Liver (tissue), 9 donors: ENCODE measurements around the gene FAM171A1. TPM values are rescaled to one million over a fixed set of nuclear protein-coding genes. Genes with fewer than 3 reads are reported as not detected.

Source experiments
- DNase-seq: peaks from one replicate; pipeline ENCODE4 v3.0.0-alpha.2; 2017; ENCODE audit warnings: low spot score
- H3K27ac ChIP-seq, 2 donors: one replicate each; pipeline ENCODE4 v1.7.0; 2013; ENCODE audit warnings: inconsistent platforms in 2 of 2, low read length in 2 of 2, control low read depth in 1 of 2, low read depth in 1 of 2, mild to moderate bottlenecking in 1 of 2
- H3K27me3 ChIP-seq, 4 donors: one replicate each; pipeline versions ENCODE4 v1.6.1 to v1.7.0; 2013; ENCODE audit warnings: low read length in 3 of 4, inconsistent platforms in 1 of 4, mild to moderate bottlenecking in 1 of 4, moderate library complexity in 1 of 4; ENCODE audit not compliant: control insufficient read depth in 4 of 4, insufficient read depth in 4 of 4
- H3K36me3 ChIP-seq, 4 donors: one replicate each; pipeline versions ENCODE4 v1.6.1 to v1.7.0; 2013; ENCODE audit warnings: low read length in 3 of 4, mild to moderate bottlenecking in 3 of 4, low read depth in 1 of 4, moderate library complexity in 1 of 4; ENCODE audit not compliant: control insufficient read depth in 4 of 4, insufficient read depth in 3 of 4
- H3K4me1 ChIP-seq, 4 donors: one replicate each; pipeline versions ENCODE4 v1.6.1 to v1.7.0; 2013; ENCODE audit warnings: low read length in 3 of 4, mild to moderate bottlenecking in 3 of 4, moderate library complexity in 1 of 4; ENCODE audit not compliant: control insufficient read depth in 4 of 4, insufficient read depth in 4 of 4
- H3K4me3 ChIP-seq, 3 donors: one replicate each; pipeline versions ENCODE4 v1.6.1 to v1.7.0; 2013; ENCODE audit warnings: low read length in 3 of 3, control low read depth in 1 of 3, low read depth in 1 of 3, mild to moderate bottlenecking in 1 of 3
- H3K9ac ChIP-seq, 2 donors: one replicate each; pipeline ENCODE4 v1.7.0; 2013; ENCODE audit warnings: low read length in 2 of 2, mild to moderate bottlenecking in 2 of 2, moderate library complexity in 2 of 2, control low read depth in 1 of 2, low read depth in 1 of 2
- H3K9me3 ChIP-seq, 4 donors: one replicate each; pipeline versions ENCODE4 v1.6.1 to v1.7.0; 2013; ENCODE audit warnings: low read length in 3 of 4; ENCODE audit not compliant: control insufficient read depth in 4 of 4
- ATF3 ChIP-seq: IDR thresholded peaks from 2 replicates; pipeline ENCODE4 v1.6.1; 2016; ENCODE audit warnings: antibody characterized with exemption
- CTCF ChIP-seq: fragments of 150-350 bp; IDR thresholded peaks from 2 replicates; pipeline ENCODE4 v1.5.1; 2017; ENCODE audit warnings: improper control_type of control experiment, low read depth, low read length; ENCODE audit not compliant: missing input control
- EGR1 ChIP-seq, 2 donors: IDR thresholded peaks; 2 replicates each; pipeline ENCODE4 v1.6.1; 2016 to 2018; ENCODE audit warnings: antibody characterized with exemption in 2 of 2, low read depth in 2 of 2
- FOXA1 ChIP-seq: IDR thresholded peaks from 2 replicates; pipeline ENCODE4 v1.6.1; 2016; ENCODE audit warnings: antibody characterized with exemption
- GABPA ChIP-seq, 2 donors: IDR thresholded peaks in 1 of 2; conservative IDR thresholded peaks in 1 of 2; 2 replicates each; pipeline ENCODE4 v1.6.1; 2016; ENCODE audit warnings: antibody characterized with exemption in 2 of 2, mild to moderate bottlenecking in 1 of 2, moderate library complexity in 1 of 2
- HNF4A ChIP-seq, 2 donors: conservative IDR thresholded peaks; 2 replicates each; pipeline ENCODE4 v1.6.1; 2016; ENCODE audit warnings: antibody characterized with exemption in 2 of 2, mild to moderate bottlenecking in 2 of 2
- HNF4G ChIP-seq: IDR thresholded peaks from 2 replicates; pipeline ENCODE4 v1.6.1; 2016; ENCODE audit warnings: antibody characterized with exemption
- MAX ChIP-seq: IDR thresholded peaks from 2 replicates; pipeline ENCODE4 v1.6.1; 2016; ENCODE audit warnings: antibody characterized with exemption
- NR2F2 ChIP-seq: IDR thresholded peaks from 2 replicates; pipeline ENCODE4 v1.6.1; 2016; ENCODE audit warnings: antibody characterized with exemption
- RAD21 ChIP-seq, 2 donors: IDR thresholded peaks; 2 replicates each; pipeline ENCODE4 v1.6.1; 2016; ENCODE audit warnings: antibody characterized with exemption in 2 of 2, mild to moderate bottlenecking in 2 of 2
- REST ChIP-seq: IDR thresholded peaks from 2 replicates; pipeline ENCODE4 v1.6.1; 2016; ENCODE audit warnings: antibody characterized with exemption, mild to moderate bottlenecking
- RXRA ChIP-seq, 2 donors: IDR thresholded peaks; 2 replicates each; pipeline ENCODE4 v1.6.1; 2017 to 2018; ENCODE audit warnings: antibody characterized with exemption in 2 of 2, mild to moderate bottlenecking in 1 of 2
- TAF1 ChIP-seq: conservative IDR thresholded peaks from 2 replicates; pipeline ENCODE4 v1.6.1; 2016; ENCODE audit warnings: antibody characterized with exemption, mild to moderate bottlenecking
- YY1 ChIP-seq: IDR thresholded peaks from 2 replicates; pipeline ENCODE4 v1.6.1; 2016; ENCODE audit warnings: antibody characterized with exemption, mild to moderate bottlenecking
- ZBTB33 ChIP-seq: IDR thresholded peaks from 2 replicates; pipeline ENCODE4 v1.6.1; 2016; ENCODE audit warnings: antibody characterized with exemption
- WGBS: extraction: QIAGEN DNeasy Blood & Tissue Kit; methylation state at CpG from one replicate; pipeline ENCODE4 v1.1.7; 2013; 5-methylcytosine and 5-hydroxymethylcytosine counted together
- polyA plus RNA-seq, 2 donors: library from polyadenylated mRNA; stranded (reverse) in 1 of 2; unstranded in 1 of 2; fragments of 200-250 nt in 1 of 2; fragments of >200 nt in 1 of 2; fragmentation: Nextera tagmentation in 1 of 2; extraction: Ambion mirVana in 1 of 2; gene quantifications; one replicate each; pipeline versions ENCODE4 v1.2.1 to v1.2.3, GENCODE V29; 2013 to 2015
- total RNA-seq, 2 donors: library from RNA; depleted of rRNA; stranded (reverse); fragments of >200 nt; gene quantifications; one replicate each; pipeline ENCODE4 v1.2.3, GENCODE V29; 2014
- donor health status: healthy.
- donor health status: healthy.
- donor health status: healthy.
- donor health status: healthy.
- donor health status: healthy.

Gene FAM171A1
- total and polyA plus RNA-seq, 4 donors = 2.5 to 10.2 (median 7.7) TPM

- H3K27me3 ChIP-seq = no peaks in the 10 kb centered on the region
- TF ChIP-seq GABPA (IDR thresholded peaks at IDR 0.05 in 1 of 2, conservative IDR thresholded peaks at IDR 0.05 in 1 of 2) (no peak), EGR1 (IDR thresholded peaks at IDR 0.05; ENCODE audit: low read depth in 2 of 2) (no peak), RXRA (IDR thresholded peaks at IDR 0.05) (no peak), REST (no peak), FOXA1 (no peak), CTCF (no peak), NR2F2 (no peak), MAX (no peak), ZBTB33 (no peak), HNF4G (no peak), TAF1 (no peak), RAD21 (IDR thresholded peaks at IDR 0.05) (no peak), YY1 (no peak), HNF4A (conservative IDR thresholded peaks at IDR 0.05) (no peak)
- H3K9ac ChIP-seq = no peak overlapping the region
- WGBS = 69% methylated on average over 3 of the region's 3 CpGs
- H3K4me1 ChIP-seq = peaks cover 0 to 11% (median 7%) of the 10 kb centered on the region in 4 donors
- no peaks in the 10 kb centered on the region for H3K36me3 ChIP-seq
- H3K27ac ChIP-seq = no peak overlapping the region
- DNase-seq = no peak
- H3K4me3 ChIP-seq = no peak overlapping the region
- no peaks in the 10 kb centered on the region for H3K9me3 ChIP-seq
Measured at GRCh38 chr10:15352201-15352600, 18.9 kb downstream of the FAM171A1 start.

- H3K4me3 ChIP-seq = no peak overlapping the region
- 86% methylated on average over 12 of the region's 12 CpGs for WGBS
- H3K27me3 ChIP-seq = no peaks in the 10 kb centered on the region
- TF ChIP-seq HNF4A (conservative IDR thresholded peaks at IDR 0.05) = no peak
- no peak for TF ChIP-seq ATF3
- TF ChIP-seq REST = no peak
- H3K4me1 ChIP-seq = peaks cover 0 to 17% (median 11%) of the 10 kb centered on the region in 4 donors
- H3K9ac ChIP-seq = no peak overlapping the region
- H3K27ac ChIP-seq = no peak overlapping the region
- DNase-seq = no peak
- no peaks in the 10 kb centered on the region for H3K36me3 ChIP-seq
- no peaks in the 10 kb centered on the region for H3K9me3 ChIP-seq
Measured at GRCh38 chr10:15351099-15351820, 19.8 kb downstream of the FAM171A1 start.
